Small intestine (tissue), 7 donors: ENCODE measurements around the gene BRD1. TPM values are rescaled to one million over a fixed set of nuclear protein-coding genes. Genes with fewer than 3 reads are reported as not detected.

Experiments used
- DNase-seq, 2 donors: peaks; one replicate each; pipeline versions ENCODE4 v3.0.0 to v3.0.0-alpha.2; 2013
- FAIRE-seq: peaks from 2 replicates; lab custom pipeline; 2012; peaks lifted over from hg19 to GRCh38; lab: Jason Lieb, UNC
- H3K27ac ChIP-seq, 3 donors: one replicate each; pipeline ENCODE4 v1.5.1; 2013; ENCODE audit warnings: low read length in 2 of 3, mild to moderate bottlenecking in 2 of 3, control low read depth in 1 of 3, inconsistent platforms in 1 of 3, low read depth in 1 of 3, moderate library complexity in 1 of 3
- H3K27me3 ChIP-seq, 3 donors: one replicate each; pipeline ENCODE4 v1.6.1; 2013; ENCODE audit warnings: low read length in 3 of 3, inconsistent platforms in 1 of 3; ENCODE audit not compliant: control insufficient read depth in 3 of 3, insufficient read depth in 3 of 3
- H3K36me3 ChIP-seq, 3 donors: one replicate each; pipeline ENCODE4 v1.6.1; 2013; ENCODE audit warnings: low read length in 3 of 3, inconsistent platforms in 1 of 3, low read depth in 1 of 3, mild to moderate bottlenecking in 1 of 3, moderate library complexity in 1 of 3; ENCODE audit not compliant: control insufficient read depth in 3 of 3, insufficient read depth in 2 of 3
- H3K4me1 ChIP-seq, 3 donors: one replicate each; pipeline ENCODE4 v1.6.1; 2013; ENCODE audit warnings: low read length in 2 of 3, inconsistent platforms in 1 of 3, low read depth in 1 of 3, mild to moderate bottlenecking in 1 of 3, moderate library complexity in 1 of 3; ENCODE audit not compliant: control insufficient read depth in 3 of 3, insufficient read depth in 2 of 3
- H3K4me3 ChIP-seq, 3 donors: one replicate each; pipeline ENCODE4 v1.5.1; 2013; ENCODE audit warnings: low read length in 3 of 3, control low read depth in 1 of 3, inconsistent platforms in 1 of 3, low read depth in 1 of 3, mild to moderate bottlenecking in 1 of 3, moderate library complexity in 1 of 3
- H3K9me3 ChIP-seq, 2 donors: one replicate each; pipeline ENCODE4 v1.6.1; 2013; ENCODE audit warnings: low read depth in 1 of 2, low read length in 1 of 2; ENCODE audit not compliant: control insufficient read depth in 2 of 2, insufficient read depth in 1 of 2
- WGBS, 3 donors: extraction: QIAGEN DNeasy Blood & Tissue Kit; methylation state at CpG; one replicate each; pipeline ENCODE4 v1.1.7; 2013; 5-methylcytosine and 5-hydroxymethylcytosine counted together
- polyA plus RNA-seq, 4 donors: library from polyadenylated mRNA; stranded (reverse) in 3 of 4; unstranded in 1 of 4; fragments of 200-250 nt in 3 of 4; fragments of 120-200 nt in 1 of 4; gene quantifications; one replicate each; pipeline versions ENCODE4 v1.2.1 to v1.2.3, GENCODE V29; 2013
- donor health status: healthy with polysubstance abuse.
- donor health status: control.
- donor health status: control.
- donor health status: Bipolar disorder and iron deficiency.
- donor health status: healthy.

Gene BRD1
- polyA plus RNA-seq, 4 donors, result 18.5 to 33.2 (median 23.9) TPM

GRCh38 chr22:49845241-49845640, 17.6 kb upstream of the BRD1 start:
- Histone ChIP-seq H3K27ac (no peak overlapping the region), H3K4me1 (peaks cover 0 to 7% (median 0%) of the 10 kb centered on the region in 3 donors), H3K27me3 (peaks cover 0 to 32% (median 7%) of the 10 kb centered on the region in 3 donors), H3K36me3 (no peaks in the 10 kb centered on the region), H3K4me3 (no peak overlapping the region), H3K9me3 (no peaks in the 10 kb centered on the region)
- FAIRE-seq (no peak), DNase-seq (no peak)
- WGBS, 3 donors, result 79 to 84% (median 81%) methylated on average over 16 of the region's 16 CpGs

GRCh38 chr22:49838771-49839717, 11.4 kb upstream of the BRD1 start:
- H3K27me3 ChIP-seq, result peaks cover 0 to 1% (median 0%) of the 10 kb centered on the region in 3 donors
- DNase-seq, result peak; percentile 29 to 66
- WGBS, 3 donors, result 63 to 86% (median 68%) methylated on average over 29 of the region's 29 CpGs
- peak overlapping the region in 2 of 3 donors; percentile 38 to 81 for H3K27ac ChIP-seq
- H3K36me3 ChIP-seq, result no peaks in the 10 kb centered on the region
- no peak overlapping the region for H3K4me3 ChIP-seq
- H3K4me1 ChIP-seq, result no peaks in the 10 kb centered on the region
- no peak for FAIRE-seq
- no peaks in the 10 kb centered on the region for H3K9me3 ChIP-seq

GRCh38 chr22:49833340-49834007, 5.8 kb upstream of the BRD1 start:
- Histone ChIP-seq H3K27ac (no peak overlapping the region), H3K4me1 (no peaks in the 10 kb centered on the region), H3K9me3 (peaks cover 0 to 7% of the 10 kb centered on the region in 2 donors), H3K4me3 (no peak overlapping the region), H3K36me3 (no peaks in the 10 kb centered on the region), H3K27me3 (no peaks in the 10 kb centered on the region)
- DNase-seq (peak; percentile 49 to 70), FAIRE-seq (no peak)
- 59 to 80% (median 67%) methylated on average over 11 of the region's 11 CpGs for WGBS, 3 donors

GRCh38 chr22:49829044-49829853, 1.6 kb upstream of the BRD1 start:
- 91 to 93% (median 93%) methylated on average over 17 of the region's 17 CpGs for WGBS, 3 donors
- Histone ChIP-seq H3K27me3 (no peaks in the 10 kb centered on the region), H3K27ac (no peak overlapping the region), H3K4me1 (peaks cover 0 to 10% (median 9%) of the 10 kb centered on the region in 3 donors), H3K9me3 (peaks cover 0 to 7% of the 10 kb centered on the region in 2 donors), H3K36me3 (peaks cover 0 to 12% (median 0%) of the 10 kb centered on the region in 3 donors), H3K4me3 (no peak overlapping the region)
- DNase-seq, result no peak
- no peak for FAIRE-seq

- Histone ChIP-seq H3K4me1 (peaks cover 0 to 10% (median 9%) of the 10 kb centered on the region in 3 donors), H3K9me3 (peaks cover 0 to 7% of the 10 kb centered on the region in 2 donors), H3K27me3 (no peaks in the 10 kb centered on the region), H3K4me3 (no peak overlapping the region), H3K36me3 (peaks cover 0 to 19% (median 3%) of the 10 kb centered on the region in 3 donors), H3K27ac (no peak overlapping the region)
- FAIRE-seq (no peak), DNase-seq (no peak)
- WGBS, 3 donors, result 86 to 93% (median 91%) methylated on average over 13 to 14 of the region's 14 CpGs
Measured at GRCh38 chr22:49828599-49828965, 909 bp upstream of the BRD1 start.

- Histone ChIP-seq H3K4me1 (peaks cover 0 to 10% (median 9%) of the 10 kb centered on the region in 3 donors), H3K27ac (peak overlapping the region in 2 of 3 donors; percentile 82 to 83), H3K36me3 (peaks cover 4 to 31% (median 7%) of the 10 kb centered on the region in 3 donors), H3K9me3 (peaks cover 0 to 7% of the 10 kb centered on the region in 2 donors), H3K27me3 (no peaks in the 10 kb centered on the region), H3K4me3 (peak overlapping the region; percentile 67 to 84 (median 75))
- DNase-seq (no peak), FAIRE-seq (no peak)
- 0 to 2% (median 1%) methylated on average over 16 to 110 of the region's 110 CpGs for WGBS, 3 donors
Measured at GRCh38 chr22:49827271-49827852, 311 bp downstream of the BRD1 start.

- no peaks in the 10 kb centered on the region for H3K27me3 ChIP-seq
- 1% methylated on average over 63 to 86 of the region's 86 CpGs for WGBS, 3 donors
- FAIRE-seq, result no peak
- peak overlapping the region; percentile 40 to 83 (median 82) for H3K27ac ChIP-seq
- peak; percentile 38 to 71 for DNase-seq
- peaks cover 0 to 10% (median 9%) of the 10 kb centered on the region in 3 donors for H3K4me1 ChIP-seq
- H3K4me3 ChIP-seq, result peak overlapping the region; percentile 67 to 84 (median 75)
- H3K9me3 ChIP-seq, result peaks cover 0 to 7% of the 10 kb centered on the region in 2 donors
- H3K36me3 ChIP-seq, result peaks cover 4 to 38% (median 7%) of the 10 kb centered on the region in 3 donors
Measured at GRCh38 chr22:49826603-49827270, 936 bp downstream of the BRD1 start.
